Activated CD4-positive, alpha-beta T cell treated with anti-CD3 and anti-CD28 coated beads, Interleukin-2, amount 50 U/mL, for 4 hours (primary cell): ENCODE data around the gene RBM17.
"Not testable (repeated sequence)": the region's sequence is repeated elsewhere in the genome, so short reads cannot be mapped to it uniquely, and the experiment has no call there.

Source experiments
- DNase-seq, 2 experiments: peaks; one replicate each; pipeline ENCODE4 v3.0.0-alpha.2; 2020

The RBM17 gene, protein sequence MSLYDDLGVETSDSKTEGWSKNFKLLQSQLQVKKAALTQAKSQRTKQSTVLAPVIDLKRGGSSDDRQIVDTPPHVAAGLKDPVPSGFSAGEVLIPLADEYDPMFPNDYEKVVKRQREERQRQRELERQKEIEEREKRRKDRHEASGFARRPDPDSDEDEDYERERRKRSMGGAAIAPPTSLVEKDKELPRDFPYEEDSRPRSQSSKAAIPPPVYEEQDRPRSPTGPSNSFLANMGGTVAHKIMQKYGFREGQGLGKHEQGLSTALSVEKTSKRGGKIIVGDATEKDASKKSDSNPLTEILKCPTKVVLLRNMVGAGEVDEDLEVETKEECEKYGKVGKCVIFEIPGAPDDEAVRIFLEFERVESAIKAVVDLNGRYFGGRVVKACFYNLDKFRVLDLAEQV

DNA sequence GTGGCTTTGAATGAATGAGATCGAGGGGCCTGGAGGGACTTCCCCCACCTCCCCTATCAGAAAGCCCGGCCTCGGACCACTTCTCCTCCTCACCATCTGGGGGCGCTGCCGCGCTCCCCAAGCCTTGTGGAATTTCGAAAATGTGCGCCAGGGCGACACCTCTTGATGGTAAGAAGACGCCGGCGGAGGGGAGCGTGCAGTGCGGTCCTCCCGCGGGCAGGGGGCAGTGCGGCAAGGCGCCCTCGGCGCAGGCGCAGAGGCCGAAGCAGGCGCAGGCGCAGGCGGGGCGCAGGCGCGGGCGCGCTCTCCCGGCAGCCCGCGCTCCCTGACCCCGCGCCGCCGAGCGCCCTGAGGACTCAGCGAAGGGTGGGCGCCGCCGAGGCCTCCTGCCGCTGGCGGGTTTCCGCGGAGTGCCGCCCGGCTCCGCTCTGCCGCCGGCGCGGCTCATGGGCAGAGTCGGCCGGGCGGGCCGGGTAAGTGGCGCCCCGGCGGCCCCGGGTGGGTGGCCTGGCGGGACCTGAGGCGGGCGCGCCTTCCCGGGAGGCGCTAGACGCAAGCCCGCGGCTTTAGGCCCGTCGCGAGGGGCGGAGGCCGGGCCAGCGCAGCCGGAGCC lies at the start of gene RBM17:
RBM17 (plus strand) TSS at position 314 of the 613 bp plus-strand sequence. CDS start 8,032 bp downstream, outside the sequence.
- peak; percentile 96 for DNase-seq

DNA sequence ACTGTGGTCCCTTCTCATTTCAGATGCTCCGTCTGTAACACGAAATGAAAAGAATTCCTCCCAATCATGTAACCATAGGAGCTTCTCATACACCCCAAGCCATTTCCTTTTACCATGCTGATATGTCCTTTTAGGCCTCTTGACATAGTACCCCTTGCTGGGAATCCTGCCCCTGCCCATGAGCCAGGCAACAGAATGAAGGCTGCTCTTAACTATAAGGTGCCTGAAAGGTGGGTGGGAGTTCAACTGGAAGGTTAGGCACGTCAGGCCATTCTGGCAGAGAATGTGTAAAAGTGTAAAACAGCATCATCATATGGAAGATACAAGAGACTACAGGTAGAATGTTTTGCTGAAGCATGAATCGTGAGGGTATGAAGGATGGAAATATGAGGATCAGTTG lies 49.1 kb upstream of the RBM17 start:
- DNase-seq, result no peak

- DNase-seq, result no peak
Observed at GRCh38 chr10:6040205-6040604, 48.6 kb upstream of the RBM17 start.

- not testable (repeated sequence) for DNase-seq
Observed at GRCh38 chr10:6043377-6043776, 45.5 kb upstream of the RBM17 start.

GRCh38 chr10:6044060-6044459 lies 44.8 kb upstream of the RBM17 start:
- DNase-seq, result no peak

DNA sequence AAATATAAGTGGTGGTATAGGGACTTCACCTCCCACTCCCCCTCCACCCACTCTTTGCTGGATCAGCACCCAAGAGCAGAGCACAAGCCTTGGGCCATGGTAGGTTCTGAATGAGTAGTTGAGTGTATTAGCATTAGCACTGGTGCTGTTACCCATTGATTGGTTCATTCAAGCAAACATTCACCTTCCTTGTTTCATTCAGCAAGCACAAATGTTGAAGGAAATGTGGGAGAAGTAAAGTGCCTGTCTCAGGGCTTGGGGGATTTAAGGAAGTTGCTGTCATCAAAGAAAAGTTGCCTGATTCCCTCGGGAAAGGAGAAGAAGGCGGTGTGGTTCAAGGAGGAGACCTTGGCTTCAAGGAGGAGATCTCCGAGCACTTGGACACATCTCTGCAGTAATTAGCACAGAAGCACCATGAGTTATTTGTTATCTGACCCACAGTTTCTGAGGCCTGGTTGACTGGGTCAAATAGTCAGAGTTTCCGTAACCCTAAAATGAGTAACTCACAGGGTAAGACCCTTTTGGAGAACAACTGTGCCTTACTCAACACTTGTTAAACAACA lies 44.0 kb upstream of the RBM17 start:
- no peak for DNase-seq

DNA sequence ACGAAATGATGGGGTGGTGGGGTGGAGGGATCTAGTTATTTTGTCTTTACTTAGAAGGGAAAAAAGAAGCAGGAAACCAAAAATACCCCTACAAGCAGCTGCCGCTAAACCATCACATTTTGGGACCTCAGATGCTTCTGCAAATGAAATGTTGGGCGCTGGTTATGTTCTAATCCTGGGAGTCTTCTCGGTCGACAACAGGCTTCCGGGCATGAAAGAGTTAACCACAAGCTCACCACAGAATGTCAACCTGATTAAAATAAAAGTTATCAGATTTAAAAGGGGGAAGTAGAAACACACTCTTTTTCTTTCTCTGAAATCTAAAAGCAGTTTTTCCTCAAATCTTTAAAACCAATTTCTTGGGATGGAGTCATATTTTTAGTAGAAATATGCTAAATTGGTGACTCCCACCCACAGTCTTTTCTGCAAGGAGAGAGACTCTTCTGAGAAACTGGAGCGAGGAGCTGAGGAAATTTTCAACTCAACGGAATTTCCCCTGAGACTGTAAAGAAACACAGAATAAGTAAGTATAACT lies 43.5 kb upstream of the RBM17 start:
- DNase-seq, result no peak

DNA sequence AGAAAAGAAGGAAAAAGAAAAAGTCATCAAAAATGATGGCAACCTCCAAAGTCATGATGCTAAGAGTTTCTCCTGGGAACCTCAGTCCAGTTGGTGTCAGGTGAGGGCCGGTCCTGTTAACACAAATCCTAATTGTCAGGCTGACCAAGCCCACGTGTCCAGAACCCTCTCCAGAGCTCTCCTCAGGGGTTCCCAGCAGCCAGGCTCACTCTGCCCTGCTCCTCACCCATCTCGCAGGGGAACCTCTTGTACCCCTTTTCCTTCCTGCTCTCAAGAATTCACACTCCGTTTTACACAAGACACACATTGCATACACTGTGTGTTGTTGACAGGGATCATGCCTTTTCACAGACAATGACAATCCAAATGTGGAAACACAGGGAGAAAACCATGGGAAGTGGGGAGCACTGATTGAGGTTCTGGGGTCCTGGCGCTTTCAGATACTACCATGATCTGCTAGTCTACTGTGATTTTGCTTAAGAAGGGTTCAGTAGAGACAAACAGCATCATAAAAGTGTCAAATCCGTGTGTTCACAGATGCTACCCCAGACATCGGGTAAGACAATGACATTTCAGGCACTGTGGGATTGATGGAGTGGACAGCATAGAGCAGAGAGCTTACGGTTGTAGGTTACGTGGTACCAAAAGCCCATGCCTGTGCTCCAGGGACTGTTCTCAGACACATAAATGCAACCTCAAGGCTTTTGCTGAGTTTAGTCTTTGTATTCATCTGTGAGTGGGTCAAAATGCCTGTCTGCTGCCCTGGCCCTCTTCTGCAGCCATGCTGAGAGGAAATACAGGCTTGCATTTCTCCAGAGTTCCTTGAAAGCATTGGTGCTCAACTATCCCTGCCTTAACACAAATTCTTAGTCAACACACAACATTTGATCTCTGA lies 42.7 kb upstream of the RBM17 start:
- DNase-seq, result no peak

GRCh38 chr10:6046773-6047611 lies 41.8 kb upstream of the RBM17 start:
- DNase-seq, result no peak

DNA sequence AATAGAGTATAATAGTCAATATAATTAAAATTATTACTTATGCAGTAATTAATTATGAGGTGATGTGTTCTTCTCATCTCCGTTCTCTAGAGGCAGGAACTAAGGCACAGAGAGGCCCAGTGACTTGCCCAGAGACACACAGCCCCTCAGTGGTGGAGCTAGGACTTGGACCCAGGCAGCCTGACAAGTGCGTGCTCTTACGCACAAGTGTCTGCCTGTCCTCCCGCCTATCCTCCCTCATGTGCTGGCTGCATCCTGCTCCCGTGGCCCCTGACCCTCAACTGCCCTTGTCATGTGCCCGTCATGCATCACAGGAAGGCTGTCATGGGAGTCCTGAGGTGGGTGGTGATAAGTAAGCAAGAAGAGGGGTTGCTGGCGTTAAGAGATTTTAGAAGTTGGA lies 41.0 kb upstream of the RBM17 start:
- DNase-seq, result no peak

GRCh38 chr10:6048281-6049030 lies 40.4 kb upstream of the RBM17 start:
- no peak for DNase-seq

DNA sequence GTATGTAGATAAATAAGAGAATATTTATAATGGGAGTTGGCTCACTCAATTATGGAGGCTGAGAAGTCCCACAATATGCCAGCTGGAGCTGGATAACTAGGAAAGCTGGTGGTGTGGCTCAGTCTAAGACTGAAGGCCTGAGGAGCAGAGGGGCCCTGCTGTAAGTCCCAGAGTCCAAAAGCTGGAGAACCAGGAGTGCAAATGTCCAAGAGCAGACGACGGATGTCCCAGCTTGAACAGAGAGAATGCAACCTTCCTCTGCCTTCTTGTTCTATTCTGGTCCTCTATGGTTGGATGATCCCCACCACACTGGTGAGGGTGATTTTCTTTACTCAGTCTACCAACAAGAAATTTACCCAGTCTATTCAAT lies 39.8 kb upstream of the RBM17 start:
- DNase-seq, result no peak

DNA sequence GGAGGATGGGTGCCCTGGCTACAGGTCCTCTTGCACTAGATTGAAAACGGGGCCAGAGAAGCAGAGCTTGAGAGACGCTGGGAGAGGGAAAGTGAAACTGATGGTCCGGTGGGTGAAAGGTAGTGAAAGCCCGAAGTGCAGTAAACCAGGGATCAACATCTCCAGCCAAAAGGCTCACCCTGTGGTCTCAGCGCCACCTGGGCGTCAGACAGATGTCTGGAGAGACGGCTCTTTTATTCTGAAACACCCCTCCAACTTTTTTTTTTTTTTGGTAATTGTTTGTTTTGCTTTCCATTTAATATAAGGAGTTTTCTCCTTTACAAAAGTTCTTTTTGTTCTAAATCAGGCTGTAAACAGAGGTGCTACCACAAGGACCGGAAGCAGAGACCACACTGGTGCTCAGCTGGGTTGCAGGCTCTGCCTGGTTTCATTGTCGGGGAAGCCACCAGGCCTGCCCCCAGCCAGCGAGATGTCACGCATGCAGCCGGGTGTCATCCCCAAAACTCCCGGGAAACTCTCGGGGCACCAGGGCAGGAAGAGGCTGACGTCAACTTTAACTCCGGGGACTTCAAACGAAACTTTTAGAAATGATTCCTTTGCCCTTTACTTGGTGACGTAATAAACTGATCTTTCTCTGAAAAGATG lies 37.9 kb upstream of the RBM17 start:
- DNase-seq, result peak; percentile 87 to 92

GRCh38 chr10:6052247-6053221 lies 36.3 kb upstream of the RBM17 start:
- peak; percentile 80 to 84 for DNase-seq

- DNase-seq, result no peak
Observed at GRCh38 chr10:6053303-6053702, 35.5 kb upstream of the RBM17 start.

GRCh38 chr10:6053816-6054631 lies 34.8 kb upstream of the RBM17 start:
- no peak for DNase-seq

- DNase-seq, result no peak
Observed at GRCh38 chr10:6054884-6055283, 34.0 kb upstream of the RBM17 start.

GRCh38 chr10:6055929-6056328 lies 32.9 kb upstream of the RBM17 start:
- DNase-seq, result no peak
